ENCODE data around the gene TCF7L1.
"Not testable (repeated sequence)": the region's sequence is repeated elsewhere in the genome, so short reads cannot be mapped to it uniquely, and the experiment has no call there.

The TCF7L1 gene

DNA sequence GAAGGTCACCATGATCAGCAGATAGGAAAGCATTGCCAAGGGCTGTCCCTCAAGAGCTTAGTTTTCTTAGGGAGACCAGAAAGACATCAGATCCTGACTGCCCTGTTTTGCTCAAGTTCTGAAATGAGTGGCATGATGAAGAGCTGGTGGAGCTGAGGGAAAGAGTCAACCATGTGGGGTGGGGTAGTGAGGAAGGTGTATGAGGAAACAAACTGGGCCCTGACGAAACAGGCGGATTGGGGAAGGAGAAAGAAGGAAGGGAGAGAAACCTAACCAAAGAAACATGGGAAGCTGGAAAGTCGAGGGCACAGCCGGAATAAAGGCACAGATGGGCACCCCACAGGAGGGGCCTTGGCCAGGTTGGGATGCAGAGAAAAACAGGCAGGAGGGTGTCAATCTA is 186.6 kb downstream of the TCF7L1 start:
- H3K9me2 ChIP-seq (replicated peaks; ENCODE audit: control insufficient read depth, low read length) = no peaks in the 10 kb centered on the region
- no peak overlapping the region for H3K27ac ChIP-seq (ENCODE audit: low read depth, low read length)
- TF ChIP-seq, protein P1, sequence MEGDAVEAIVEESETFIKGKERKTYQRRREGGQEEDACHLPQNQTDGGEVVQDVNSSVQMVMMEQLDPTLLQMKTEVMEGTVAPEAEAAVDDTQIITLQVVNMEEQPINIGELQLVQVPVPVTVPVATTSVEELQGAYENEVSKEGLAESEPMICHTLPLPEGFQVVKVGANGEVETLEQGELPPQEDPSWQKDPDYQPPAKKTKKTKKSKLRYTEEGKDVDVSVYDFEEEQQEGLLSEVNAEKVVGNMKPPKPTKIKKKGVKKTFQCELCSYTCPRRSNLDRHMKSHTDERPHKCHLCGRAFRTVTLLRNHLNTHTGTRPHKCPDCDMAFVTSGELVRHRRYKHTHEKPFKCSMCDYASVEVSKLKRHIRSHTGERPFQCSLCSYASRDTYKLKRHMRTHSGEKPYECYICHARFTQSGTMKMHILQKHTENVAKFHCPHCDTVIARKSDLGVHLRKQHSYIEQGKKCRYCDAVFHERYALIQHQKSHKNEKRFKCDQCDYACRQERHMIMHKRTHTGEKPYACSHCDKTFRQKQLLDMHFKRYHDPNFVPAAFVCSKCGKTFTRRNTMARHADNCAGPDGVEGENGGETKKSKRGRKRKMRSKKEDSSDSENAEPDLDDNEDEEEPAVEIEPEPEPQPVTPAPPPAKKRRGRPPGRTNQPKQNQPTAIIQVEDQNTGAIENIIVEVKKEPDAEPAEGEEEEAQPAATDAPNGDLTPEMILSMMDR (IDR thresholded peaks at IDR 0.05; ENCODE audit: low read depth, low read length, poor library complexity, severe bottlenecking) = no peak
- TF ChIP-seq EZH2phosphoT487 (IDR thresholded peaks at IDR 0.05; ENCODE audit: borderline replicate concordance, low read length) = no peak
- no peaks in the 10 kb centered on the region for H3K27me3 ChIP-seq (ENCODE audit: control insufficient read depth, low read length)
- H3F3A ChIP-seq (ENCODE audit: control insufficient read depth, insufficient read depth) = no peaks in the 10 kb centered on the region
- peaks cover 28% of the 10 kb centered on the region for H4K20me1 ChIP-seq (ENCODE audit: control insufficient read depth, insufficient read depth, low read depth, low read length)
- H3K4me1 ChIP-seq (ENCODE audit: control insufficient read depth, low read length) = peaks cover 12% of the 10 kb centered on the region
- peaks cover 80% of the 10 kb centered on the region for H3K36me3 ChIP-seq (ENCODE audit: control insufficient read depth, low read length)
- H3K79me2 ChIP-seq (ENCODE audit: control insufficient read depth, low read length) = peaks cover 64% of the 10 kb centered on the region
- no peak overlapping the region for H3K4me2 ChIP-seq (ENCODE audit: low read length)
- no peak overlapping the region for H3K4me3 ChIP-seq (ENCODE audit: low read length)
- H3K9me3 ChIP-seq (ENCODE audit: control insufficient read depth, insufficient read depth, low read length) = no peaks in the 10 kb centered on the region

DNA sequence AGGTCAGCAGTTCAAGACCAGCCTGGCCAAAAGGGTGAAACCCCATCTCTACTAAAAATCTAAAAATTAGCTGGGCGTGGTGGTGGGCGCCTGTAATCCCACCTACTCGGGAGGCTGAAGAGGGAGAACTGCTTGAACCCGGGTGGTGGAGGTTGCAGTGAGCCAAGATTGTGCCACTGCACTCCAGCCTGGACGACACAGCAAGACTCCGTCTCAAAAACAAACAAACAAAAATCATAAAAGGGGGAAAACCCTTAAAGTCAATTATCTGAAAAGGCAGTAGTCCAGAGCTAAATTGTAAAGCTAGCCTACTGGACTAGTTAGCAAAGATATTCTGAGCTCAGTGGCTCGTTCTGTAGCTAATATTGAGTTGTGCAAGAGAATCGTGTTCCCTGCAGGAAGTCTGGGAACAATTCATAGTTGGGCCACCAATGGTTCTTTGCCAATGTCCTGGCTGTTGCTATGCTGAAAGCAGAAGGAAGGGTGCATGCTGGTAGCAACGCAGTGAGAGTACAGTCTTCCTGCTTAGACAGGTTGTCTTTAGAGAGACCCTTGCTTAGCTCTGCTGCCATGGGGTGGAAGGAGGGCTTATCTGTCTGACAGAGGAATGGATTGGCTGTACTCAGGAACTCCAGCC is 190.3 kb downstream of the TCF7L1 start:
- peaks cover 97% of the 10 kb centered on the region for H3K79me2 ChIP-seq (ENCODE audit: control insufficient read depth, low read length)
- H3K27ac ChIP-seq (ENCODE audit: low read depth, low read length) = no peak overlapping the region

DNA sequence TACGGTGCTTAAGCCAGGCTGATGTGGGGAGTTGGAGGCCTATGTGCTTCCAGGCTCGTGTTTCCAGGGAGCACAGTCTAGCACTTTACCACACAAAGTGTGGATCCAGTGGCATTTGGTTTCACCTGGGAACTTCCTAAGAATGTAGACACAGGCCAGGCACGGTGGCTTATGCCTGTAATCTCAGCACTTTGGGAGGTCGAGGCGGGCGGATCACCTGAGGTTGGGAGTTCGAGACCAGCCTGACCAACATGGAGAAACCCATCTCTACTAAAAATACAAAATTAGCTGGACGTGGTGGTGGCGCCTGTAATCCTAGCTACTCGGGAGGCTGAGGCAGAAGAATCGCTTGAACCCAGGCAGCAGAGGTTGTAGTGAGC is 190.8 kb downstream of the TCF7L1 start:
- H3K9me2 ChIP-seq (replicated peaks; ENCODE audit: control insufficient read depth, low read length); H3K27ac ChIP-seq (ENCODE audit: low read depth, low read length); H3K27me3 ChIP-seq (ENCODE audit: control insufficient read depth, low read length); H3F3A ChIP-seq (ENCODE audit: control insufficient read depth, insufficient read depth); H3K4me3 ChIP-seq (ENCODE audit: low read length); H3K9me3 ChIP-seq (ENCODE audit: control insufficient read depth, insufficient read depth, low read length): not testable (repeated sequence)
- Histone ChIP-seq H3K79me2 (ENCODE audit: control insufficient read depth, low read length) (peaks cover 96% of the 10 kb centered on the region), H3K36me3 (ENCODE audit: control insufficient read depth, low read length) (peaks cover 89% of the 10 kb centered on the region), H3K4me2 (ENCODE audit: low read length) (peak overlapping the region; percentile 0; the same call in 1 of the 2 replicates), H4K20me1 (ENCODE audit: control insufficient read depth, insufficient read depth, low read depth, low read length) (peaks cover 38% of the 10 kb centered on the region), H3K4me1 (ENCODE audit: control insufficient read depth, low read length) (peaks cover 31% of the 10 kb centered on the region)

More for the DNA sequence above, 190.3 kb downstream of the TCF7L1 start:
- Histone ChIP-seq H3K4me2 (ENCODE audit: low read length) (peak overlapping the region; percentile 0; the same call in 1 of the 2 replicates), H3K27me3 (ENCODE audit: control insufficient read depth, low read length) (no peaks in the 10 kb centered on the region), H3K9me2 (replicated peaks; ENCODE audit: control insufficient read depth, low read length) (no peaks in the 10 kb centered on the region), H4K20me1 (ENCODE audit: control insufficient read depth, insufficient read depth, low read depth, low read length) (peaks cover 41% of the 10 kb centered on the region), H3K36me3 (ENCODE audit: control insufficient read depth, low read length) (peaks cover 94% of the 10 kb centered on the region), H3F3A (ENCODE audit: control insufficient read depth, insufficient read depth) (no peaks in the 10 kb centered on the region), H3K4me1 (ENCODE audit: control insufficient read depth, low read length) (peaks cover 26% of the 10 kb centered on the region), H3K9me3 (ENCODE audit: control insufficient read depth, insufficient read depth, low read length) (no peaks in the 10 kb centered on the region), H3K4me3 (ENCODE audit: low read length) (no peak overlapping the region)
- TF ChIP-seq, protein P1 (IDR thresholded peaks at IDR 0.05; ENCODE audit: low read depth, low read length, poor library complexity, severe bottlenecking) = no peak
- no peak for TF ChIP-seq EZH2phosphoT487 (IDR thresholded peaks at IDR 0.05; ENCODE audit: borderline replicate concordance, low read length)

DNA sequence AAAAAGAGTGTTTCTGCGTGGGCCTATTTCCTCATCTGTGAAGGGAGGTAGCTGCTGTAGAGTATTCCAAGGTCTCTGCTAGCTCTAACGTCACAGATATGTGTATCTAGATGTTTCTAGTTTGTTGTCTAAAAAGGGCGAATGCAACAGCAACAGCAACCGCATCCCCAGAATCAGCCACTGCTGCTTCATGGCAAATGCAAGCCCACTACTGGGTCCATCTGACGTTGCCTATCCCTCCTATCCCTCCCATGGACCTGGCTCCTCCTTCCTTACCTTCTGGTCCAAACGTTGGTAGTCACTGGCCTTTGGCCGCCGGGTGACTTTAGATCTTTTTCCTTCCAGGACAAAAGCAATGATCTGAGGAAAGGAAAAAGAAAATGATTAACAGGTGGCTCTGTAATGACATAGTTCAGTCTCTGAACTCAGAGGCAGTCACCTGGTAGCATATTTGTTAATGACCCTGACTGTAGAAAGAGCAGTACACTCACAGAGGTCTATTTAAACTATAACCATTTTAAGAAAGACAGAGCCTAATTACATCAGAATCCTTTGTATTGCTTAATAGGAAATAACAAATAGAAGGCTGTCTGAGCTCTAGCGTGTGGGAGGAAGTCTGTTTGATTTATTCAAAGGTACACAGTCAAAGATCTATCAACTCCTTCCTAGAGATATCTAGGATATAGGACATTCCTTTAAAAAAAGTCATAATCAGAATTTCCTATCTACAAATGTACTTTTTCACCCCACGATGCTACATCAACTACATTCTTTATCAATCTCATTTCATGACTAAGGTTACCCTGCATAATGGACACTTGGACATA is 191.7 kb downstream of the TCF7L1 start:
- Histone ChIP-seq H3K27me3 (ENCODE audit: control insufficient read depth, low read length) (no peaks in the 10 kb centered on the region), H3K4me2 (ENCODE audit: low read length) (peak overlapping the region; percentile 92), H4K20me1 (ENCODE audit: control insufficient read depth, insufficient read depth, low read depth, low read length) (peaks cover 35% of the 10 kb centered on the region), H3K36me3 (ENCODE audit: control insufficient read depth, low read length) (peaks cover 82% of the 10 kb centered on the region), H3K4me3 (ENCODE audit: low read length) (peak overlapping the region; percentile 83), H3K79me2 (ENCODE audit: control insufficient read depth, low read length) (peaks cover 89% of the 10 kb centered on the region), H3K9me3 (ENCODE audit: control insufficient read depth, insufficient read depth, low read length) (no peaks in the 10 kb centered on the region), H3F3A (ENCODE audit: control insufficient read depth, insufficient read depth) (no peaks in the 10 kb centered on the region), H3K9me2 (replicated peaks; ENCODE audit: control insufficient read depth, low read length) (no peaks in the 10 kb centered on the region), H3K27ac (ENCODE audit: low read depth, low read length) (no peak overlapping the region), H3K4me1 (ENCODE audit: control insufficient read depth, low read length) (peaks cover 38% of the 10 kb centered on the region)
- TF ChIP-seq, protein P1 (IDR thresholded peaks at IDR 0.05; ENCODE audit: low read depth, low read length, poor library complexity, severe bottlenecking) = no peak
- no peak for TF ChIP-seq EZH2phosphoT487 (IDR thresholded peaks at IDR 0.05; ENCODE audit: borderline replicate concordance, low read length)
